NCI-H446 treated with DMSO at 0.1 percent for 48 hours (cell line): ENCODE measurements around the gene VCPKMT.
A peak's percentile ranks its signal among the peaks of the same experiment; 100 is the strongest.

ENCODE experiments used
- DNase-seq: peaks from one replicate; lab custom pipeline; 2025; lab: John Stamatoyannopoulos, UW

VCPKMT gene

DNA sequence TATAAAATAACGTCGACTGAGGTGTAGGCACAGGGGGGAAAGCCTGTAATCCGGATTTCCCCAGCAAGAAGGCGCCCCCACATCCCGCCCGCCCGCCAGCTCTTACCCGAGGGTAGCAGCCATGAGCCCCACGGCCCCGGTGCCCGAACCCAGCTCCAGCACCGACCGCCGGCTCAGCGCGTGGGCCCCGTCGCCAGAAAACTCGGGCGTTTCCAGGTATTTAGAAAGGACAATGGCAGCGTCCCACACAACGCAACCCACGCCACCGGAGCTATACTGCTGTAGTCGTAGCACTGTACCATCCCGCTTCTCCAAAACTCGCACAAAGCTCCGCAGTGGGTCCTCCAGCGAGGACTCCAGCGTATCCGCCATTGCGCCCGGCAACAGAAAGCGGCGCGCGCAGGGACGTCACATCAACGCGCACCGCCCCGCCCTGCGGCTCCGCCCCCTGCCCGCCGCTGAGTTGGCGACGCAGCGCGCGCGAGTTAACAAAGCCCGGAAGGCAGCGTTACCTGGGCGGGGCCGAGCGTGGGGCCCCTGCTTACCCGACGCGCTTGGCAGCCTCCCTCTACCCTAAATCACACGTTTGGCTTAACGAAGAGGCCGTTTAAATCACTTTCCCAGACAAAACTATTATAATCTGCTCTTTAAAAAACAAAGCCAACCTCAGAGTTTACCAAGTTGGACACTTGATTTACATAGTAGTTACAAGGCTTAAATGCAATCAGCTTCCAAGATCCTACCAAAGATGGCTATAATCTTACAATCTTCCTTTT is at the start of gene VCPKMT:
Gene VCPKMT, minus strand, starts transcription at position 392 of the 776 bp plus-strand sequence. Its CDS starts 20 bp downstream, at position 372.
- peak; percentile 85 for DNase-seq

DNA sequence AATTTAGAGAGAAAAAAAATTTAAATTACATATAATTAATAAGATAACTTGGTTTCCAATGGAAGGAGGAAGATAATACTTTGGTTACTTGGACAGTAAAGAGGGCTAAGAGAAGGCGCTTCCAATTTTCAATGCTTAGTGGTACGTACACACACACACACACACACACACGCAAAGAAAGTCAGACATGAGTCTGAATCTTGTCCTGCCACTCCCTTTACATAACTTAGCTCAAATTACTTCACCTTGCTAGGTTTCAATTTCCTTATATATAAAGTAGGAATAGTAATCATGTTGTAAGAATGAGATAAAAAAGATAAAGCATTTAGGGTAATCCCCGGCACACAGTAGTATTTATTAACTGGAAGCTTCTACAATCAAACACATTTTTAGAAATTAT is 39.7 kb upstream of the VCPKMT start:
- DNase-seq = no peak

DNA sequence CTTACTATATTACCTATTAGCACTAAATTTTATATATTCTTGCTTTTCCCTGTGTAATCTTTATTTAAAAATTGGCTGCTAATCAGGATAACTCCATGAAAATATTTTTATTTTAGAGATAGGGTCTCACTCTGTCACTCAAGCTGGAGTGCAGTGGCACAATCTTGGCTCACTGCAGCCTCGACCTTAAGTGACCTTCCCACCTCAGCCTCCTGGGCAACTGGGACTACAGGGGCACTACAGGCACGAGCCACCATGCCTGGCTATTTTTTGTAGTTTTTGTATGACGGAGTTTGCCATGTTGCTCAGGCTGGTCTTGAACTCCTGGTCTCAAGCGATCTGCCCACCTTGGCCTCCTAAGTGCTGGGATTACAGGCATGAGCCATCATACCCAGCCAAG is 32.4 kb upstream of the VCPKMT start:
- no peak for DNase-seq

DNA sequence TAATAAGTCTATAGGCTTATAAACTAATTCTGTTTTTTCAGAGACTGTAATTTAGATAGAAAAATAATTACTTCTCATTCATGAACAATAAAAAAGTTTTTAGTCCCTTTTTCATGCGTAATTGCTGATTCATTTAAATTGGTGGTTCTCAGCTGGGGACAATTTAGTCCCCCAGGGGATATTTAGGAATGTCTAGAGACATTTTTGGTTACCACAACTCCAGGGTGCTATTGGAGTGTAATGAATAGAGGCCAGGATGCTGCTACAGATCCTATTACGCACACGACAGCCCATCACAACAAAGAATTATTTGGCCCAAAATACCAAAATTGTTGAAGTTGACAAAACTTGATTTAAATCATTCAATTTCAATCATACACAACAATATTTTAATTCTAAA is 22.8 kb upstream of the VCPKMT start:
- DNase-seq = no peak

DNA sequence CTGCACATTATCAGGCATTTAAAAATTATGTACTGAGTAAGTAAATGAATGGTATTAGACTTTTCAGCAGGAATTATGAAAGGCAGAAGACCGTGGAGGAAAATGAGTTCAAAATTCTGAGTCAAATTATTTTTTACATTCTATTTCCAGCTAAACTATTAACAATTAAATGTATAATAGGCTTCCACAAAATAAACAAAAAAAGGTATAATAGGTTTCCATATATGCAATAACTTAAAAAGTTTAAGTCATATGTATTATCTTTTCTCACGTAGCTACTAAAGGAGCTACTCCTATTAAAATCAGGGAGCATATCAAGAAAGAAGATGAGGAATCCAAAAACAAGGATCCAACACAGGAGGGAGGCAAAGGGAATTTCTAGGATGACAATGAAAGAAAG is 11.4 kb upstream of the VCPKMT start:
- no peak for DNase-seq

DNA sequence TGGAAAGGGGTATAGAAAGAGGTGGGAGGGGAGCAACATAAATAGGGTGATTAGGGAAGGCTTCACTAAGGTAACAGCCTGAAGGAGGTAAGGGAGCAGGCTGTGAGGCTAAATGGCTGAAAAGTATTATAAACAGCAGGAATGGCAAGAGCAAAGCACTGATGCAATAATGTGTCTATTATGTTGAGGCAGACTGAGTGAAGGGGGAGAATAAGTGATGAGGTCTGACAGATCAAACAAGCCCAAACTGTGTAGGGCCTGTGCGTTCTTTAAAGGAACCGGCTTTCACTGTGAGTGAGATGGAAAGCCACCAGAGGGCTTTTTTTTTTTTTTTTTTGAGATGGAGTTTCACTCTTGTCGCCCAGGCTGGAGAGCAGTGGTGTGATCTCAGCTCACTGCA is 6.7 kb upstream of the VCPKMT start:
- no peak for DNase-seq

DNA sequence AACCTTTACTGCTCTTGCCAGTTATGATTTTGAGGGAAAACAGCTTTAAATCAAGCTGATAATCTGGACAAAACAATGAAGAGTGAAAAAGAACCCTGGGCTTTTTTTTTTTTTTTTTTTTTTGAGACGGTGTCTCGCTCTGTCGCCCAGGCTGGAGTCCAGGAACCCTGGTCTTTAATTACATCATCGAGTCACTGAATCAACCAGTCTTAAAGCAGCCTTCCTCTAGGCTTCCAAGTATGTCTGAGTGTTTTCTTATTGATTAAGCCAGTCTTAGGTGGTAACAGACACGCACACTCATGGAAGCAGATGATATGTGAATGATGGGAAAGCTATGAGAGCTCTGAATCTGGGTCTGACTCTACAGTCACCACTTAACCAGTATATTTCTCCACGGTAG is 5.9 kb upstream of the VCPKMT start:
- peak; percentile 27 for DNase-seq

DNA sequence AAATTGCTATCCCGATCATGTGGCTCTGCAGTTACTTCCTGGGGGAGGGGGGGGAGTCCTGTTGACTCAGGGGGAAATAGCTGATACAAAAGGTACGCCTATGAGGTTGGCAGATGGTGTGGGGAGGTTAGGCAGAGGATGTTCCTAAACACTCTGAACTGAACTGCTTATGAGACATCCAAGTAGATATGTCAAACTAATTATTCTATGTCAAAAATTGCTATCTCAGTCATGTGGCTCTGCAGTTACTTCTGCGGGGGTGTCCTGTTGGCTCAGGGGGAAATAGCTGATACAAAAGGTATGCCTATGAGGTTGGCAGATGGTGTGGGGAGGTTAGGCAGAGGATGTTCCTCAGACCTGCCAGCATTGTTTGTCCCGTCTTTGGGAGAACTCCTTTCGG is 5.1 kb upstream of the VCPKMT start:
- no peak for DNase-seq

DNA sequence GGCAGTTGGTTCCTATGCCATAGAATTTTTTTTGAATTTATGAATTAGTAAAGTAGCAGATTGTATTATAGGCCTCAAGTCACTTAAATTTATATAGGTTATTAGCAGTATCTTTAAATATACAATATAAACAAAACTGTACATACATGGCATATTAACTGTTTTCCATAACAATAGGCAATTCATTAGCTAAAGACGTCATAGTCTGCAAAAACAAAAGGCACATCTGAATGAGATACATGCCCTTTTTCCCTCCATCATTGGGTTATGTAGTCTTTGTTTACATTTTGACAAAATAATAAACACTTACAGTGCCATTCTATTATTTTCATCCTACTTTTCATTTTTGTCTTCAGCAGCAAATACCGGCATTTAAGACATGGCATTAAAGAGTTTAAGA is 1.1 kb upstream of the VCPKMT start:
- DNase-seq = no peak

DNA sequence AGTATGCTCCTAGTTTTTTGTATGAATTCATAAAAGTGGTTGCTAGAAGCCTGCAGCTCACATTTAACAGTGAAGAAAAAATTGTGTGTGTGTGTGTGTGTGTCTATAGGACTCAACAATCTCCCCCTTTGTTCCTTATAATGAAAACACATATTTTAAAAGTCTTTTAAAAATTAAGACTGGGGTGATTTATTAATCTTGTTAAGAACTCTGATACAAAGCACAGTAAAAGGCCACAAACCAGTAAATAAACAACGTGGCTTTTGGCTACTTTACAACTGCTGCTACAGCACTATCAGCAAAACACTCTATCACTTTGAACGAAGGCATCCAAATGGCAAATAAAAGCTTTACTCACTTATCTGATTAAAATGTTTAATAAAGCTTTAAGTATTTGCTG is 594 bp upstream of the VCPKMT start:
- DNase-seq = no peak

DNA sequence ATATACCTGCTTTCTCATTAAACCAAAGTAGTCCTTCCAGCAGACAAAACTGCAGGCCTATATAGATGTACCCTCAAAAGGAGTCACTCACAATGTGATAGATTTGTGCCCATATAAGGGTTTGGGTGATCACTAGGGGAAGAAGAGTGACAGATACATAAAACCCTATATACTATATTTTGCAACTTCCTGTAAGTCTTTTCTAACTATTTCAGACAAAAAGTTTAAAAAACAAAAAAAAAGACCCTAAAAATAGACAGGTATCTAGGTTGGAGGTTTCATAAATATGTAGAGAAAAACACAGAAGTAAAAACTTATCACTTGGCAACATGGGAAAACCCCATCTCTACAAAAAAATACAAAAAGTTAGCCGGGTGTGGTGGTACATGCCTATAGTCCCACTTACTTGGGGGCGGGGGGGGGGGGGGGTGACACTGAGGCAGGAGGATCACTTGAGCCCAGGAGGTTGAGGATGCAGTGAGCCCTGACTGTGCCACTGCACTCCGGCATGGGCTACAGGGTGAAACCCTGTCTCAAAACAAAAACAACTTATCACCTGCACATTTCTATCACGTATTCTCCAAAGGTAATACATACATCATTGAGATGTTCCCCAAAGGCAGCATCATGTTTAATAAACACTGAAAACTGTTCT is 2.9 kb downstream of the VCPKMT start:
- no peak for DNase-seq

DNA sequence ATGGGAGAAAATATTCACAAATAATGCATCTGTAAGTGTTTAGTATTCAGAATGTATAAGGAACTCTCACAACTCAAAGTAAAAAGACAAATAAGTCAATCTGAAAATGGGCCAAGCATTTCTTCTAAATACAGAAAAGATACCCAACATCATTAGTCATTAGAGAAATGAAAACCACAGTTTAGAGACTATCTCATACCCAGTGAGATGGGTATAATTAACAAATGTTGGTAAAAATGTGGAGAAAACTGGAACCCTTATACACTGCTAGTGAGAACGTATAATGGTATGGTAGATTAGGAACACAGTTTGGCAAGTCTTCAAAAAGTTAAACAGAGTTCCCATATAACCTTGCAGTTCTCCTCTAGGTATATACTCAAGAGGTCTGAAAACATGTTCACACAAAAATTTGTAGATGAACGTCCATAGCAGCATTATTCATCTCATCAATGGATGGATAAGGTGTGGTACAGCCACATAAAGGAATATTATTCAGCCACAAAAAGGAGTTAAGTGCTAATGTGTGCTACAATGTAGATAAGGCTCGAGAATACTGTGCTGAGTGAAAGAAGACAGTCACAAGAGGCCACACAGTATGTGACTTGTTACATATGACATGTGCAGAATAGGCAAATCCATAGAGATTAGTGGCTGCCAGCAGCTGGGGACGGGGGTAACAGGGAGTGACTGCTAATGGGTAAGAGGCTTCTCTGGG is 5.9 kb downstream of the VCPKMT start:
- DNase-seq = no peak

DNA sequence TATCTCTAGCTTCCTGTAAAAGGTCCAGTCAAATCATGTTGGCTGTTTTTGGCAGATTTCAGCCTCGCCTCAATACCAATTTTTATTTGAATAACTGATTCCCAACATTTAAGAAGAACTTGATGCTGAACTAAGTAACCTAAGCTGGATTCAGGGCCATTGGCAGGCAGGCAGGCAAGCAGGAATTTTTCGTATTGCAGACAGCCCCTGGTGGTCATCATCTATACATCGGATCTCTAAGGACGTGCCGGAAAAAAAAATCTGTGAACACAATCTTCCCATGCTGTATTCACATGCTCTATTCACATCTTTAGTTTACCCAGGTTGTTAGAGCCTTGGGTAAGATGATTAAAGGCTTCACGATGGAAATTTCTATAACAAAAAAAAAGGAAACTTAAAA is 7.0 kb downstream of the VCPKMT start:
- DNase-seq = no peak

DNA sequence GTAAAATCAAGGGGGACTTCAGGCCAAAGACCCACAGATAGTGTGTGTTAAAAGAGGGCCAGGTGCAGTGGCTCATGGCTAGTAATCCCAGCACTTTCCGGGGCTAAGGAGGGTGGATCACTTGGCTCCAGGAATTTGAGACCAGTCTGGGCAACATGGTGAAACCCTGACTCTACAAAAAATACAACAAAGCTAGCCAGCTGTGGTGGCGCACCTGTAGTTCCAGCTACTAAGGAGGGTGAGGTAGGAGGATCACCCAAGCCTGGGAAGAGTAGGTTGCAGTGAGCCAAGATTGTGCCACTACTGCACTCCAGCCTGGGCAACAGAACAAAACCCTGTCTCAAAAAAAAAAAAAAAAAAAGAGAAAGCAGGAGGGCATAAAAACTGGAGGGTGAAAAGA is 8.5 kb downstream of the VCPKMT start:
- no peak for DNase-seq

DNA sequence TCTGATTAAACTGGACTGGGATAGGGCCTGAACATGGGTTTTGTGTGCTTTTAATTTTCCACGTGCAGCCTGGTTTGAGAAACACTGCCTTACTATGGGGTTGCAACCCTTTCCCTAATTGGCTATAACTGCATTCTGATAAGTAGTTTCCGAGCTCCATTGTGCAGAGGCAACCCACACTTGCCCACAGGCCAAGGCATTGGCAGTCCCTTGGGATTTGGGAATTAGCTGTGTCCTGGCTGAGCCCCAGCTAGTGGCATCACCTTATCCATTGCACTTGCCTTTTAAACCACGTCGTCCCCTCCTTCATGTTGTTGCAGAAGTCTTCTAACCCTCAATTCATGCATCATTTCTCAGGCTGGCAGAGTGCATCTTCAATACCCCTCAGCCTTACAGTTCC is 10.2 kb downstream of the VCPKMT start:
- DNase-seq = no peak

DNA sequence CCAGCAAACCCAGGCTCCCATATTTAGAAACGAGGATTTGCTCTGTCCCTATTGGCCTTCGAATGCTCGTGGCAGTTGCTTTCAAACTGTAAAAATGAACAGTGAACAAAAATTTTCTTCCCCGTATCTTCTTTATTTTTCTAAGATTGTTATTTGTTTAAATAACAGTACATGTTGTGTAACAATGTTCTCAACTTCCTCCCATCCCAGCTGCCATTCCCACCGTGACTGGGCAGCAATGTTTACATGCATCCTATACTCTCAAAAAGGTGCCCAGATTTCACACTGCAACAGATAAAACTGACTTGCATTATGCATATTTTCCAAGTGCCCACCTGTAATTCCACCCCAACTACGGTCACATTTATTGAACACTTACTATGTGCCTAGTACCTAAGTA is 12.8 kb downstream of the VCPKMT start:
- DNase-seq = no peak

DNA sequence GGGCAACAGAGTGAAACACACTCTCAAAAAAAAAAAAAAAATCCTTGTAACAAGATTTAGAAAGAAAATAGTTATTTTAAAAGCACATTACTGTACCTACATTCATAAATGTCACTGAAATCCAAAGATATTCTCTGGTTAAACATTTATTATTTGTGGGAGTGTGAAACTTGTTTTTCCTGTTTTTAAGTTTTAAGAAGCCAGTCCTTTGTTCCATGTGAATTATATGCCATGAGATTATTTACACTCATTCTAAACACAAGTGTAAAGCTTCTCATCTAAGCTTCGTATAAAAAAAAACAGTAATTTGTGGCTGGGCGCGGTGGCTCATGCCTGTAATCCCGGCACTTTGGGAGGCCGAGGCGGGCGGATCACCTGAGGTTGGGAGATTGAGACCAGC is 15.0 kb downstream of the VCPKMT start:
- no peak for DNase-seq

DNA sequence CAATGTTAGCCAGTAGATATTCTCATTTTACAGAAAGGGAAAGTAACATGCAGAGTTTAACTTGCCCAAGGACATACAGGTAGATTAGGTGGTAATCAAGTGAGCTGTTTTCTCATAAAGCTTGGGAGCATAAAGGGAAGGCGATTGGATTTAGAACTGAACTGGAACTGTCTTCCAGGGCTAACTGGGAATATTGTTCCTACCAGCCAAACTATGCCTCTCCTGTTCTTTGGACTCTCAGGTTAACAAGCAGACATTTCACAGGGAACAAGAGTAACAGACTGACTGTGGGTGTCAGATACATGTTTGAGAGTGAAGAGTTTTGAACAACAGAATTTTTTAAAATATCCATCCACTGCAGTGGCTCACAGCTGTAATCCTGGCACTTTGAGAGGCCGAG is 15.6 kb downstream of the VCPKMT start:
- no peak for DNase-seq

DNA sequence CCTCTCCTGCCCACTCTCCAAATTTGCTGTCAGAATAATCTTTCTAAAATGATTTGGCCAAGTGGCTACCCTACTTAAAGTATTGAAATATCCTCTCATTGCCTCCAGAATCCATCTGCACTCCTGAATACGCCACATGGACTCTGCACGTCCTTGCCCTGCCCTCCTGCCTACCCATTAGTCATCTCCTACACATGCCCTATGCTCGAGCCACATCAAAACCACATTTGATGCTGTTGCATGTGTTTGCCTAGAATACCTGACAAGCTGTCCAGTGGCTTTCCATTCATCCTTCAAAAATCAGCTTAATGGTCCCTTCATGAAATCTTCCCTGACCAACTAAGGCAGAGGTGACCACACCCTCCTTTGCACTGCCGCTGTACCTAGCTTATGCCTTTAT is 17.0 kb downstream of the VCPKMT start:
- DNase-seq = no peak

DNA sequence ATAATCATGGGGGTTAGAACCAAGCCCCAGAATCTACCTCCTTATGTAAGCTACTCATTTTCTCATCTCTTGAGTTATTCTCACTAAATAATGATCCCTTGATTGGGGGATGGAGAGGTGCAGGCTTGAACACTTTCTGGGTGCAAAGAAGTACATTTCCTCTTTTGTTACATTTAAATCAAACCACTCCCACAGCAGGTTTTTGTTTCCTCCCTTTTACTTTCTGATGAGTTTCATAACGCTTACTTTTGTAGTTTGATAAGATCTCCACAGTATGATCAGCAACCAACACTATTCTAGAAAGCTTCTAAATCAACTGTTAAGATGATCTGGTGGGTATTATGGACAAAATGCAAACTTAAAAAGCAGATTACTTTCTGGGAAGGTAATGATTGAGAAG is 20.5 kb downstream of the VCPKMT start:
- no peak for DNase-seq

DNA sequence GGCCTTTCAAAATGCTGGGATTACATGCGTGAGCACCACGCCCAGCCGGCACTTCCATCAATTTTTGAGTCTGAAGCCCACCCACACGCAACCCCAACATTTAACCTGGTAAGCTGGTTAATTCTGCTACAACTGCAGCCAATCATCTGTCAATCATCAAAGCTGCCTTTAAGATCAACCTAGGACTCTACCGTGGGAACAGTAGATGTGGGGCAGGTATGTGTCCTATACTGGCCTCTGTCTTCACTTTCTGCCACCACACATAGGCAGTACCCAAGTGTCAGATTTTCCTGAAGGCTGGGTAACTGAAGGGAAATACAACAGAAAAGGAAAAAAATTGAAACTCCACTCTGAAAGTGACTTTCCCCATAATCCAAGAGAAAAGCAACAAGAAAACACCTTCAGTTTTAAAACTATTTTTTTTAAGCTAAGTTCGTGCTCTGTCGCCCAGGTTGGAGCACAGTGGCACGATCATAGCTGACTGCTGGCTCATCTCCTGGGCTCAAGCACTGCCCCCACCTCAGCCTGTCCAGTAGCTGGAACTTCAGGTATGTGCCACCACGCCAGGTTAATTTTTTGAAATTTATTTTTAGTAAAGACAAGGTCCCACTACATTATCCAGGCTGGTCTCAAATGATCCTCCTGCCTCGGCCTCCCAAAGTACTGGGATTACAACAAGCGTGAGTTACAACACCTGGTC is 22.2 kb downstream of the VCPKMT start:
- DNase-seq = no peak

DNA sequence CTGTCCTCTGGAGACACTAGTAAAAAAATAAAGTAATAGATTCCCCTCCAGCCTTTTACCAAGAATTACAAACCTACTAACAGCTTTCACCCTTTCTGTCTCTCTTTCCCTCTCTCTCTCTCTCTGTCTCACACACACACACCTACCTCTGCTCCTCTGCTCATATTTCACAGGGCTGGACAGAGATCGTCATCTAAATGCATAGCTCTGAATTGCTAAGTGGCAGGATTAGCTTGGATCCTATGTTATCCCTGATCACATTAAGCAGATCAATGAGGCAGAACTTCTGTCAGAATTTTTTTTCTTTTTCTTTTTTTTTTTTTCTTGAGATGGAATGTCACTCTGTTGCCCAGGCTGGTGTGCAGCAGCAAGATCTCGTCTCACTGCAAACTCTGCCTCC is 22.9 kb downstream of the VCPKMT start:
- no peak for DNase-seq
